Hypothalamus (tissue), 51 donors: ENCODE measurements around the gene BRSK2.

Source experiments
- DNase-seq, 51 donors: peaks; one replicate each; lab custom pipeline; 2025; lab: John Stamatoyannopoulos, UW

BRSK2 gene

GRCh38 chr11:1447845-1448825 is 58.4 kb downstream of the BRSK2 start:
- peak in 19 of 51 donors; percentile 13 to 67 (median 39) for DNase-seq

- DNase-seq = peak in 1 of 51 donors; percentile 27
These were observed 59.1 kb downstream of the BRSK2 start for GRCh38 chr11:1448882-1449281.

DNA sequence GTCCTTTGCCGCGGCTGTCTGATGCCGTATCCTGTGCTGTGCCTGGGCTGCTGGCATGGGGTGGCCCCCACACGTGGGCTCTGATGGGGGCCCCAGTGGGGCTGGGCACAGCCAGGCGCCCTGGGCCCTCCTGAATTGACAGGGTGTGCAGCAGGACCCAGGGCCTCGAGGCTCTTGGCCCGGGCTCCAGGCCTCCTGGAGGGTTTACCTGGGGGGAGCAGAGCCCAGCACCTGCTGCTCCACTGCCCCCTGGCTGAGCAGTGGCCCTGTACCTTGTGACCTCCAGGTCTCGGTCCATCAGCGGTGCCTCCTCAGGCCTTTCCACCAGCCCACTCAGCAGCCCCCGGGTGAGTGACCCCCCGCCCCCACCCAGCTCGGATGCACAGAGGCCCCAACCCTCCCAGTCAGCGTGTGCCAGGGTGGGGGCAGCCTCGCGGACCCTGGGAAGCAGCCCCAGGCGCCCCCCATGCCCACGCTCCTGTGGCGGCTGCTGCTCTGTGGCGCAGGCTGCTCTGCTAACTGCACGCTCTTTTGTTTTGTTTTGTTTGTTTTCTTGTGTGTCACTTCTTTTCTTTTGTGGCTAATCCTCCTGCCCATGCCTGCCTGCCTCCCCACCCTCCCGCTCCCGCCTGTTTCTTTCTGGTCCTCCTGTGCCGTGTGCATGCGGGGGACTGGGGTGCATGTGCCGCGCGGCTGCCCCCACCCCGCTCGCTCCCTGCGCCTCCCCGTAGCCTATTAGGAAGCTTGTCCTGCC is 59.9 kb downstream of the BRSK2 start:
- no peak for DNase-seq

GRCh38 chr11:1450344-1450875 is 60.7 kb downstream of the BRSK2 start:
- no peak for DNase-seq

GRCh38 chr11:1450949-1451710 is 61.4 kb downstream of the BRSK2 start:
- no peak for DNase-seq

- DNase-seq = no peak
These were observed 62.2 kb downstream of the BRSK2 start for GRCh38 chr11:1451781-1452470.

- DNase-seq = no peak
These were observed 63.0 kb downstream of the BRSK2 start for GRCh38 chr11:1452744-1453143.

DNA sequence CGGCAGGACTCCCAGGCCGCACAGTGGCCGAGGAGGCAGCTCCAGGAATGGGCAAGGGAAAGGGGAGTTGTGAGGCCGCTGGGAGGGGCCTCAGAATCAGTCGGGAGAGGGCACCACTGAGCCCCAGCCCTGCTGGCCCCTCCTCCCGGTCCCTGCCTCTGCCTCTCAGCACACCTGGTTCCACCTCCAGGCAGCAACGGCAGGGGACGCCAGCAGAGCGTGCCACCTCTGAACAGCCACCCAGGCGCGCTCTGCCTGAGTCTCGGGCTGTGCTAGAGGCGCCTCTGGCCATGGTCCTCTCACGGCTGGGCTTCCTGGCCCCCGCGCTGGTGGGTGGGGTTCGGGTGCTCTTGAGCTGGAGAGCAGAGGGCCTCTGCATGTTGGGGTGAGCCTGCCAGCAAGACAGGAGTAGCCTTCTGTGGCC is 63.9 kb downstream of the BRSK2 start:
- DNase-seq = no peak

- DNase-seq = no peak
These were observed 64.8 kb downstream of the BRSK2 start for GRCh38 chr11:1454576-1454975.

DNA sequence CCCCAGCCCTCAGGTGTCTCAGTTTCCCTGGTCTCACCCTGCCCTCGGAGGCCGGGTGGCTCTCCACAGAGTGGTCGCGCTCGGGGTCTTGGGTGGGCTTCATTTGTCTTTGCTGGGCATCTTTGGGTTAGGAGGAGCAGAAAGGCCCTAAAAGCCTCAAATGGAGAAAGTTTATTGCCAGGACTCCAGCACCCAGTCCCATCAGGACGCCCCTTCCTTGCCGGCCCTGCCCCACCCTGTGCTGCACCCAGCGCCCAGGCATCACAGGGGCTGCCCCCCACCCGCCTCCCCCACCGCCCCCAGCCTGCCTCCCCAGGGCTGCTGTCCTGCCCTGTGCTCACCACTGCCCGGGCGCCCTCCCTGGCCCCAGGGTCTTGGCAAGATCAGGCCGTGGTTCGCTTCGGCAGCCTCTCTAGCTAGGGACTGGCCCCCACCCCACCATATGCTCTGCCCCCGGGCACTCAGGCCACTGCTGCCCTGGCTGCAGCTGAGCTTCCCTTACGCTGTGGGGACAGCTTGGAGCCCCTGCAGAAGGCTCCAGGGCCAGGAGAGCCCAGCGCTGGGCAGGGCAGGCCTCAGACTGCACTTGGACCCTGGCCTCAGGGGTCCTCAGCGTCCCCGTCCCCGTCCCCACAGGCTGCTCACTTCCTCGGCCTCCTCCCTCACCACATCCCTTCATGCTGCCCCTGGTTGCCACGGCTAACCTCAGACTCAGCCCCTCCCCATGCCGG is 65.5 kb downstream of the BRSK2 start:
- DNase-seq = no peak

GRCh38 chr11:1455763-1456060 is 66.0 kb downstream of the BRSK2 start:
- no peak for DNase-seq

GRCh38 chr11:1456176-1456575 is 66.4 kb downstream of the BRSK2 start:
- no peak for DNase-seq

GRCh38 chr11:1456596-1457325 is 67.0 kb downstream of the BRSK2 start:
- DNase-seq = no peak

DNA sequence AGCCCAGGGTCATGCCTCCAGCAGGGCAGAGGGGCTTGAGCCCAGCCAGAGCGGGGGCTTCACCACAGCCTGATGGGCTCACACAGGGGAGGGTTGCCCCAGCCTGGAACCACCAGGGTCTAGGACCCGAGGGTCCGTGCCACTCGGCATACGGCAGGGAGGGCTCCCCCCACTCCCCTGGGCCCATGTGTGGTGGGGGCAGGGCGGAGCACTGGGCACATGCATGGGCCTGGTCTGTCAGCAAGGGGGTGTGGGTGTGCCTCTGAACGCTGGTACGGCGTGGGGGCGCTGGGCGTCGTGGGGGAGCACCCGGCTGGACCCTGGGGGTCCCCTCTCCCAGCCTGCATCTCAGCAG is 67.6 kb downstream of the BRSK2 start:
- DNase-seq = no peak

DNA sequence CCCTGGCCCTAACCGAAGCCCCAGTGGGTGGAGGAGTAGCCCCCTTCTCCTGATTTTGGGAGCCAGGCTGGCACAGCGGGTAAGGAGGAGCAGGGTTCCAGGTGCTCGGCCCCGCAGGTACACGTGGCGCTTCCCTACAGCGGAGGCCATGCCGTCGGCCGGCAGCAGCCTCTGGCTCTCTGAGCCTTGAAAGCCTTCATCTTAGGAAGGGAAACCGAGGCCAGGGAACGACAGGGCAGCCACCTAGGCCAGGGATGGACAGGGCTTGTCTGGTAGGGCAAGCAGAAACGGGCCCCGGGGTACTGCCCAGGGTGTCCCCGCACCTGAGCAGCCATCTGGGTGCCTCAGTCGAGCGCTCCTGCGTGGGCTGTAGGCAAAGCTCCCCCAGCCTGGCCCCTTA is 68.1 kb downstream of the BRSK2 start:
- DNase-seq = no peak

DNA sequence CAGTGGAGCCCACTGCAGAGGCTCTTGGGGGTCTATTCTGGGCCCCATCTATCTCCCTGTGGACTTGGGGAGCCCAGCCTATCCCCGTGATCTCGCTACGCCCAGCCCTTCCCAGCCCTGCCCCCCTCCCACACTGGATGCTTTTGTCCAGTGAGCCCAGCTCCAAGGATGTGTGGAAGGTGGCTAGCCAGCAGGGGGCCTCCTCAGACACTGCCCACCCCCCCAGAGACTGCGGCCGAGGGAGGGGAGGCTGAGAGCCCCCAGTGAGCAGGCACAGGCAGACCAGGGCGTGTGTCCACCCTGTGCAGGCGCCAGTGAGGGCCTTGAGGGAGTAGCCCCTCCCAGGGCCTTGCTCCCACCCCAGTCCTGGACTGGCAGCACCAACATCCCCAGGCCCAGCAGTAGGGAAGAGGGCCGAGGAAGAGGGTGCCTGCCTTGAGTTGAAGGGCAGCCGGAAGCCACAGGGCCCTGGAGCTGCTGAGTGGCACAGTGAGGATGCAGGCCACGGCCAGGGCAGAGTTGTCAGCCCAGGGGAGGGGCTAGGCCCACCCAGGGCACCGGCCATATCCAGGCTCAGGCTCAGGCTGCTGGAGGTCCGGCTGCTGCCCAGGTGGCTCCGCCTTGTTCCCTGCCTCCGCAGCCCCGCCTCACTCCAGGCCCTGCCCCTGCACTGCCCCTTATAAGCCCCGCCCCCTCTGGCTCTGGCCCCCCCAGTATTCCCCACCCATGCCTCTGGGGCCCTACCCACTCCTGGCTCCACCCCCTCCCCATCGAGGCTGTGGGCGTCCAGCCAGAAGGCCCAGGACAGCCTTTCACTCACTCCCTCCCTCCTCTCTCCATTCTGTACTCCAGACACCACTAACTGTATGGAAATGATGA is 68.8 kb downstream of the BRSK2 start:
- peak in 26 of 51 donors; percentile 17 to 75 (median 42) for DNase-seq

- DNase-seq = no peak
These were observed 69.5 kb downstream of the BRSK2 start for GRCh38 chr11:1459219-1459575.
